CD14-positive monocyte (primary cell): ENCODE measurements around the gene SCN2B. TPM values are rescaled to one million over a fixed set of nuclear protein-coding genes. Genes with fewer than 3 reads are reported as not detected.

Experiments
- DNase-seq, 3 donors: peaks; one replicate each; pipeline ENCODE4 v3.0.0-alpha.2; 2011 to 2022
- H2AFZ ChIP-seq: 2 replicates; pipeline ENCODE4 v1.6.0; 2012; ENCODE audit warnings: mild to moderate bottlenecking, low read depth, low read length, inconsistent platforms; ENCODE audit not compliant: insufficient read depth, poor library complexity, severe bottlenecking
- H3K27ac ChIP-seq, 2 donors: 1 replicate in 1 of 2; 2 replicates in 1 of 2; pipeline ENCODE4 v1.5.1; 2012 to 2013; ENCODE audit warnings: low read length in 2 of 2, control low read depth in 1 of 2, inconsistent platforms in 1 of 2, low read depth in 1 of 2, mild to moderate bottlenecking in 1 of 2
- H3K27me3 ChIP-seq, 2 donors: one replicate each; pipeline versions ENCODE4 v1.6.0 to v1.6.1; 2011 to 2013; ENCODE audit warnings: low read length in 2 of 2; ENCODE audit not compliant: control insufficient read depth in 2 of 2, insufficient read depth in 2 of 2
- H3K36me3 ChIP-seq, 2 donors: replicated peaks in 1 of 2; 1 replicate in 1 of 2; 2 replicates in 1 of 2; pipeline versions ENCODE4 v1.5.1 to v1.6.1; 2012 to 2013; ENCODE audit warnings: low read length in 2 of 2, control low read depth in 1 of 2, inconsistent platforms in 1 of 2, mild to moderate bottlenecking in 1 of 2; ENCODE audit not compliant: insufficient read depth in 2 of 2, control insufficient read depth in 1 of 2
- H3K4me1 ChIP-seq, 2 donors: 1 replicate in 1 of 2; 2 replicates in 1 of 2; pipeline versions ENCODE4 v1.5.1 to v1.6.1; 2012 to 2013; ENCODE audit warnings: low read length in 2 of 2, control low read depth in 1 of 2, inconsistent platforms in 1 of 2, mild to moderate bottlenecking in 1 of 2, moderate library complexity in 1 of 2; ENCODE audit not compliant: insufficient read depth in 2 of 2, control insufficient read depth in 1 of 2
- H3K4me2 ChIP-seq: replicated peaks from 2 replicates; pipeline ENCODE3; 2012; ENCODE audit warnings: low read length, moderate library complexity, mild to moderate bottlenecking; ENCODE audit not compliant: poor library complexity, severe bottlenecking; ENCODE audit errors: extremely low read depth
- H3K4me3 ChIP-seq, 3 experiments: fragments of 200-600 bp in 1 of 3; sonication (generic) in 1 of 3; replicated peaks in 1 of 3; 1 replicate in 2 of 3; 2 replicates in 1 of 3; pipeline ENCODE4 v1.5.1; 2011 to 2013; ENCODE audit warnings: low read length in 3 of 3, mild to moderate bottlenecking in 3 of 3, control low read depth in 2 of 3, low read depth in 2 of 3, inconsistent platforms in 1 of 3, moderate library complexity in 1 of 3
- H3K79me2 ChIP-seq: 2 replicates; pipeline ENCODE4 v1.6.0; 2012; ENCODE audit warnings: mild to moderate bottlenecking, control low read depth, inconsistent platforms, low read length, moderate library complexity; ENCODE audit not compliant: insufficient read depth
- H3K9ac ChIP-seq: 2 replicates; pipeline ENCODE4 v1.6.0; 2017; ENCODE audit warnings: low read length, mild to moderate bottlenecking; ENCODE audit not compliant: insufficient read depth, poor library complexity, severe bottlenecking
- H3K9me3 ChIP-seq, 2 donors: replicated peaks in 1 of 2; 1 replicate in 1 of 2; 2 replicates in 1 of 2; pipeline versions ENCODE4 v1.5.1 to v1.6.1; 2012 to 2013; ENCODE audit warnings: low read length in 2 of 2, control low read depth in 1 of 2; ENCODE audit not compliant: control insufficient read depth in 1 of 2, insufficient read depth in 1 of 2
- H4K20me1 ChIP-seq: 2 replicates; pipeline ENCODE4 v1.6.0; 2012; ENCODE audit warnings: mild to moderate bottlenecking, low read length, control low read depth, moderate library complexity; ENCODE audit not compliant: insufficient read depth
- H3K27ac Mint-ChIP-seq, 7 donors: one replicate each; pipeline ENCODE4 v1.8.0; 2020; ENCODE audit warnings: mild to moderate bottlenecking in 7 of 7, mixed read lengths in 7 of 7, moderate library complexity in 6 of 7, inconsistent platforms in 2 of 7
- H3K27me3 Mint-ChIP-seq, 3 donors: one replicate each; pipeline ENCODE4 v1.8.0; 2021 to 2022; ENCODE audit warnings: low read depth in 3 of 3, mild to moderate bottlenecking in 3 of 3, mixed read lengths in 3 of 3, moderate library complexity in 3 of 3, inconsistent platforms in 1 of 3
- H3K36me3 Mint-ChIP-seq, 2 donors: one replicate each; pipeline ENCODE4 v1.8.0; 2020; ENCODE audit warnings: mixed read lengths in 2 of 2, inconsistent platforms in 1 of 2, mild to moderate bottlenecking in 1 of 2
- H3K4me1 Mint-ChIP-seq: one replicate; pipeline ENCODE4 v1.8.0; 2020; ENCODE audit warnings: mild to moderate bottlenecking, mixed read lengths
- H3K4me3 Mint-ChIP-seq, 2 donors: one replicate each; pipeline ENCODE4 v1.8.0; 2020; ENCODE audit warnings: mild to moderate bottlenecking in 2 of 2, mixed read lengths in 2 of 2, moderate library complexity in 1 of 2
- H3K9me3 Mint-ChIP-seq, 7 donors: one replicate each; pipeline ENCODE4 v1.8.0; 2020 to 2022; ENCODE audit warnings: mixed read lengths in 7 of 7, mild to moderate bottlenecking in 6 of 7, moderate library complexity in 6 of 7, inconsistent platforms in 2 of 7
- CTCF ChIP-seq: fragments of 200-600 bp; IDR thresholded peaks from one replicate; pipeline ENCODE4 v1.8.0; 2022; ENCODE audit warnings: antibody characterized with exemption, mild to moderate bottlenecking
- WGBS: methylation state at CpG from one replicate; pipeline ENCODE4 v1.1.5; 2013; ENCODE audit warnings: missing lambda C conversion rate; ENCODE audit not compliant: insufficient coverage; 5-methylcytosine and 5-hydroxymethylcytosine counted together
- intact Hi-C, 2 donors: fragments of 100-400 bp; cut with micrococcal nuclease; formaldehyde crosslinking; loops; one replicate each; pipeline versions ENCODE4 v1.15.0 to v1.15.1; 2023
- polyA plus RNA-seq, 3 donors: library from polyadenylated mRNA; depleted of rRNA in 1 of 3; unstranded in 2 of 3; stranded (reverse) in 1 of 3; fragments of 300-500 nt in 2 of 3; fragments of >200 nt in 1 of 3; fragmentation: Illumina TruSeq in 2 of 3; gene quantifications; 1 replicate in 2 of 3; 2 replicates in 1 of 3; pipeline ENCODE4 v1.2.3, GENCODE V29; 2012 to 2021

Gene SCN2B
- polyA plus RNA-seq, 3 donors: 0.01 TPM; not detected in 2

DNA sequence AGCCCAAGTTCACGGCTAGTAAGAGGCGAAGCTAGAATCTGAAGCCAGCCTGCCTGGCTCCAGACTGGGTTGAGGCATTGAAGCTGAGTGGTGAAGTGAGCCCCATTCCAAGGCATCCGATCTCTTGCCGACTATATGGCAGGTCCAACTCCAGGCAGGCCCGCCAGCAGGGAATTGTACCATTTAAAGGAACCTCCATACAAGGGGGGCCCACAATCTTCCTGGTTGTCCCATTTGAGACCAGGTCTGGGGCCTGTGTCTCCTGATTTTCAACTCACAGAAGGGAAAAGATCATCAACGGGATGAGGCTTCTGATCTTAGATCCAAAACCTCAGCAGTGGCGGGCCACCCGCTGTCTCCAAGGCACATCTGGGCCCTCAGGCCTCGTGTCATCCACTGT, 4.1 kb downstream of the SCN2B start:
- H3K27me3 ChIP-seq: no peaks in the 10 kb centered on the region
- H2AFZ ChIP-seq: no peak overlapping the region
- H3K4me3 ChIP-seq: no peak overlapping the region
- no peaks in the 10 kb centered on the region for H4K20me1 ChIP-seq
- no peaks in the 10 kb centered on the region for H3K9me3 ChIP-seq
- H3K27ac Mint-ChIP-seq: no peak overlapping the region
- no peaks in the 10 kb centered on the region for H3K36me3 Mint-ChIP-seq
- H3K4me2 ChIP-seq: no peak overlapping the region
- no peak for TF ChIP-seq CTCF
- no peak overlapping the region for H3K27ac ChIP-seq
- H3K36me3 ChIP-seq: no peaks in the 10 kb centered on the region
- H3K4me3 Mint-ChIP-seq: no peak overlapping the region
- no peak overlapping the region for H3K9ac ChIP-seq
- DNase-seq: no peak
- H3K79me2 ChIP-seq: no peaks in the 10 kb centered on the region
- peaks cover 26% of the 10 kb centered on the region for H3K4me1 Mint-ChIP-seq
- H3K27me3 Mint-ChIP-seq: peaks cover 12 to 15% (median 14%) of the 10 kb centered on the region in 3 donors
- WGBS: 100% methylated on average over 5 of the region's 9 CpGs
- no peaks in the 10 kb centered on the region for H3K9me3 Mint-ChIP-seq
- intact Hi-C loops: no loop called here
- H3K4me1 ChIP-seq: peaks cover 18 to 22% of the 10 kb centered on the region in 2 donors

- Histone ChIP-seq H2AFZ (peak overlapping the region; percentile 25), H3K9me3 (no peaks in the 10 kb centered on the region), H3K4me2 (no peak overlapping the region), H3K9ac (no peak overlapping the region), H3K36me3 (no peaks in the 10 kb centered on the region), H3K27ac (no peak overlapping the region), H3K4me3 (no peak overlapping the region), H4K20me1 (no peaks in the 10 kb centered on the region), H3K4me1 (peaks cover 18 to 22% of the 10 kb centered on the region in 2 donors), H3K27me3 (no peaks in the 10 kb centered on the region), H3K79me2 (no peaks in the 10 kb centered on the region)
- no peaks in the 10 kb centered on the region for H3K9me3 Mint-ChIP-seq
- peak; percentile 53 to 69 (median 65) for DNase-seq
- H3K27ac Mint-ChIP-seq: no peak overlapping the region
- H3K4me3 Mint-ChIP-seq: no peak overlapping the region
- TF ChIP-seq CTCF: peak; percentile 96
- H3K36me3 Mint-ChIP-seq: no peaks in the 10 kb centered on the region
- peaks cover 14 to 19% (median 14%) of the 10 kb centered on the region in 3 donors for H3K27me3 Mint-ChIP-seq
- intact Hi-C loops: no loop called here
- 14% methylated on average over 20 of the region's 29 CpGs for WGBS
- H3K4me1 Mint-ChIP-seq: peaks cover 26% of the 10 kb centered on the region
These were observed 5.0 kb downstream of the SCN2B start for GRCh38 chr11:118171269-118172062.
